Thoracic aorta (tissue), 2 donors: ENCODE measurements around the gene RILPL1. TPM values are rescaled to one million over a fixed set of nuclear protein-coding genes. Genes with fewer than 3 reads are reported as not detected.

Source experiments
- ATAC-seq: fragments of 150-250 bp; one replicate; pipeline ENCODE4 v1.8.0; 2017; ENCODE audit warnings: low read depth; ENCODE audit not compliant: insufficient number of reproducible peaks, low FRiP score
- DNase-seq: peaks from one replicate; pipeline ENCODE4 v3.0.0-alpha.2; 2020; ENCODE audit warnings: low spot score
- H3K27ac ChIP-seq, 2 donors: fragments of 200-600 bp; sonication (generic); 1 replicate in 1 of 2; 2 replicates in 1 of 2; pipeline ENCODE4 v1.5.1; 2016; ENCODE audit warnings: mild to moderate bottlenecking in 2 of 2, moderate library complexity in 2 of 2
- H3K27me3 ChIP-seq: fragments of 200-600 bp; sonication (generic); replicated peaks from 2 replicates; pipeline ENCODE4 v1.6.0; 2016; ENCODE audit warnings: mild to moderate bottlenecking; ENCODE audit not compliant: insufficient read depth
- H3K36me3 ChIP-seq: fragments of 200-600 bp; sonication (generic); one replicate; pipeline ENCODE4 v1.5.1; 2016
- H3K4me1 ChIP-seq, 2 donors: fragments of 200-600 bp; sonication (generic); 1 replicate in 1 of 2; 2 replicates in 1 of 2; pipeline versions ENCODE4 v1.5.1 to v1.6.0; 2016; ENCODE audit warnings: low read depth in 2 of 2, mild to moderate bottlenecking in 1 of 2; ENCODE audit not compliant: control insufficient read depth in 1 of 2
- H3K4me3 ChIP-seq: fragments of 200-600 bp; sonication (generic); 2 replicates; pipeline ENCODE4 v1.5.1; 2016; ENCODE audit warnings: mild to moderate bottlenecking
- H3K9me3 ChIP-seq: fragments of 200-600 bp; sonication (generic); 2 replicates; pipeline ENCODE4 v1.5.1; 2016
- CTCF ChIP-seq: fragments of 200-600 bp; sonication (generic); IDR thresholded peaks from one replicate; pipeline ENCODE4 v1.5.1; 2019; ENCODE audit warnings: antibody characterized with exemption
- total RNA-seq, 2 donors: library from RNA; depleted of rRNA; stranded (reverse); fragments of >200 nt; gene quantifications; one replicate each; pipeline versions ENCODE4 v1.1.0 to v1.2.3, GENCODE V29; 2016

Gene RILPL1
- total RNA-seq, 2 donors from 2014 or later, result 29.0 to 49.7 TPM

GRCh38 chr12:123512838-123513665 lies 20.5 kb downstream of the RILPL1 start:
- TF ChIP-seq CTCF, result no peak
- Histone ChIP-seq H3K27ac (peak overlapping the region; percentile 38 to 43), H3K4me3 (no peak overlapping the region), H3K4me1 (no peaks in the 10 kb centered on the region), H3K27me3 (no peaks in the 10 kb centered on the region), H3K36me3 (peaks cover 22% of the 10 kb centered on the region), H3K9me3 (no peaks in the 10 kb centered on the region)
- DNase-seq (no peak), ATAC-seq (no peak)

GRCh38 chr12:123506843-123507236 lies 26.7 kb downstream of the RILPL1 start:
- Histone ChIP-seq H3K27me3 (no peaks in the 10 kb centered on the region), H3K4me1 (no peaks in the 10 kb centered on the region), H3K4me3 (no peak overlapping the region), H3K36me3 (peaks cover 3% of the 10 kb centered on the region), H3K9me3 (no peaks in the 10 kb centered on the region), H3K27ac (no peak overlapping the region)
- DNase-seq (no peak), ATAC-seq (no peak)
- TF ChIP-seq CTCF, result no peak

GRCh38 chr12:123506059-123506842 lies 27.3 kb downstream of the RILPL1 start:
- no peaks in the 10 kb centered on the region for H3K9me3 ChIP-seq
- no peaks in the 10 kb centered on the region for H3K4me1 ChIP-seq
- H3K36me3 ChIP-seq, result peaks cover 3% of the 10 kb centered on the region
- no peak for ATAC-seq
- no peak for TF ChIP-seq CTCF
- H3K27me3 ChIP-seq, result no peaks in the 10 kb centered on the region
- no peak overlapping the region for H3K27ac ChIP-seq
- H3K4me3 ChIP-seq, result no peak overlapping the region
- no peak for DNase-seq

- DNase-seq, result no peak
- Histone ChIP-seq H3K27ac (no peak overlapping the region), H3K9me3 (no peaks in the 10 kb centered on the region), H3K4me3 (no peak overlapping the region), H3K27me3 (no peaks in the 10 kb centered on the region), H3K4me1 (no peaks in the 10 kb centered on the region), H3K36me3 (peaks cover 23% of the 10 kb centered on the region)
- TF ChIP-seq CTCF, result no peak
- ATAC-seq, result no peak
Observed at GRCh38 chr12:123502163-123502704, 31.3 kb downstream of the RILPL1 start.

- no peak for DNase-seq
- Histone ChIP-seq H3K4me1 (no peaks in the 10 kb centered on the region), H3K9me3 (no peaks in the 10 kb centered on the region), H3K36me3 (peaks cover 29% of the 10 kb centered on the region), H3K27ac (no peak overlapping the region), H3K4me3 (no peak overlapping the region), H3K27me3 (no peaks in the 10 kb centered on the region)
- no peak for ATAC-seq
- no peak for TF ChIP-seq CTCF
Observed at GRCh38 chr12:123499332-123499731, 34.2 kb downstream of the RILPL1 start.
